Measurements from ENCODE around the gene SUN2. TPM values are rescaled to one million over a fixed set of nuclear protein-coding genes. Genes with fewer than 3 reads are reported as not detected.

Gene SUN2
- total and polyA plus RNA-seq, 7 experiments from 2014 or later, result 397 to 977 (median 558) TPM

DNA sequence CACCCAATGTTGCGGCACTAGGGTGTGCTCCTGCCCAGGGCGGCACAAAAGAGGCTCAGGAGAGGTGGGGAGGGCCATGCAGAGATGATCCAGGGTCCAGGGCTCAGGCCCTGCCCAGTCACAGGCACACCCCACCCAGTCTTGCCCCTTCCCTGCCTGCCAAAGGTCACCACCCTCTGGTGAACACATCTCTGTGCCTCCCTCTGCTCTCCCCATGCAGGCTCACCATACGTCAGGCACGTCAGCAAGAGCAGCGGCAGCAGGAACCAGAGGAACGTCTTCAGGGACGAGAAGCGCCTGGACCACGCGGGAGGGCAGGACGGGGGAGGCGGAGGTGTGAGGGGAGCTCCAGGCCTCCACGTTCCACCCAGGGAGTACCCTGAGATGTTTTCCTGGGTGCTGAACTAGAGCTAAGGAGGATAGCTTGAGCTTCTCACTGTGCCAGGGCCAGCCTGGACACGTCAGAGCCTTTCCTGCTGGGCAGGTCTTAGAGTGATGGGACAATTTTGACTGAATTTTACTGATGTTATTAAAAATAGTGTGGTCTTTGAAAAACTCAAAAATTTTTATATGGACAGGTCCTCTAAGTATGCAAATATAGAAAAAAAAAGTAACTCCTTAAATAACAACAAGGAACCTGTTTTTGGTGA is 7.2 kb downstream of the SUN2 start:
- H3K27me3 Mint-ChIP-seq, result no peaks in the 10 kb centered on the region
- DNase-seq (no peak), ATAC-seq (no peak)
- CTCF ChIA-PET, result interaction anchor here (1.3 to 4.1 kb wide), 3 partner anchors 12 to 17 kb away, joined by 4 to 24 read pairs (median 7); no protein-coding TSS in a partner anchor
- H3K4me3 Mint-ChIP-seq, result peak overlapping the region in 3 of 10 donors; percentile 5 to 53 (median 32)
- intact Hi-C loops (cut with micrococcal nuclease), result no loop called here
- H3K4me3 ChIP-seq (ENCODE audit: low read length), result no peak overlapping the region
- H3K4me1 Mint-ChIP-seq, result peaks cover 29 to 70% (median 53%) of the 10 kb centered on the region in 7 donors
- peaks cover 46 to 89% (median 71%) of the 10 kb centered on the region in 3 experiments for H3K36me3 ChIP-seq (ENCODE audit: control insufficient read depth in 2 of 3, insufficient read depth in 3 of 3, low read length in 3 of 3)
- H3K27ac ChIP-seq (ENCODE audit: low read depth, low read length), result peak overlapping the region; percentile 81
- H3K4me1 ChIP-seq (ENCODE audit: control insufficient read depth in 2 of 2, insufficient read depth in 2 of 2, low read length in 2 of 2), result peaks cover 52 to 59% of the 10 kb centered on the region in 2 donors
- H3K36me3 Mint-ChIP-seq, result peaks cover 12 to 48% (median 34%) of the 10 kb centered on the region in 5 donors
- POLR2A ChIA-PET, result interaction anchor here (0.6 to 33.7 kb wide), 4 partner anchors 8 to 945 kb away, joined by 3 to 1007 read pairs (median 507); partner anchors contain the start of genes GTPBP1 and SUN2
- no peaks in the 10 kb centered on the region for H3K9me3 ChIP-seq (ENCODE audit: control insufficient read depth in 2 of 3, low read length in 3 of 3)
- H3K9me3 Mint-ChIP-seq, result peaks cover 0 to 1% (median 0%) of the 10 kb centered on the region in 11 donors
- no peaks in the 10 kb centered on the region for H3K27me3 ChIP-seq (ENCODE audit: control insufficient read depth in 2 of 2, insufficient read depth in 2 of 2, low read length in 2 of 2)
- H3K27ac Mint-ChIP-seq, result peak overlapping the region; percentile 68 to 100 (median 91)

DNA sequence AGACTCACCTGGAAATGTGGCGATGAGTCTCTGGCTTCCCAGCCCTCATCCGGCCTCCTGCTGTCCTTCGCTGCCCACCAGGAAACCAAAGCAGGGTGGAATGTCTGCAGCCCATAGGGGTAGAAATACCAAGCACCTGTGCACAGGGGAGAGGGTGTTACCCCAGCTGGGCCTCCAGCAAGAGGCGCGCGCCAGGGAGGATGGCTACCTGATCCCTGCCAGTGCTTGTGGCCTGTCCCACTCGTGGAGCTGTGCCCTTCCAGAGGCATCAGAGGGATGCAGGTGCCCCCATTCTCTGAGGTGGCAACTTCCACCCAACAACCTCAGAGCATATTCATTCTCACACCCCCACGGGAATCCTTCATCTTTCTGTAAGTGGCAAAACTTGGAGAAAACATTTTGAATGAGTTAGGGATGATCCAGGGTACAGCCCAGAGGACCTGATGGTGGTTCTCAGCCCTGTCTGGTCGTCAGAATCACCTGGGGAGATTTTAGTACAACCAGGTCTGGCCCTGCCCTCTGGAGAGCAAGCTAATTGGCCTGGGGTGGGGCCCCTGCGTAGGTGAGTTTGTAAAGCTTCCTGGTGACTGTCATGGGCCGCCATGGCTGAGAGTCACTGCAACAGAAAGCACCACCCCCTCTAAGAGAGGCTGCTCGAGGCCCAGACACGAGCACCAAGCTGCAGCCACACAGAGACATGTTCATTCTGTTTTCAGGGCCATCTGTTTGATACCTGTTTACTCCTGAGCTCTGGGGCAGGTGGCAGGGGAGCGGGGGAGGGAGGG is 9.9 kb downstream of the SUN2 start:
- H3K27me3 Mint-ChIP-seq, result no peaks in the 10 kb centered on the region
- no peak overlapping the region for H3K4me3 Mint-ChIP-seq
- H3K4me1 Mint-ChIP-seq, result peaks cover 13 to 64% (median 35%) of the 10 kb centered on the region in 7 donors
- intact Hi-C loops (cut with micrococcal nuclease), result loop anchor here in 1 of 2 donors (2.0 kb wide), 1 partner anchor 13 kb away; no protein-coding TSS in a partner anchor
- Histone ChIP-seq H3K9me3 (ENCODE audit: control insufficient read depth in 2 of 3, low read length in 3 of 3) (no peaks in the 10 kb centered on the region), H3K27me3 (ENCODE audit: control insufficient read depth in 2 of 2, insufficient read depth in 2 of 2, low read length in 2 of 2) (no peaks in the 10 kb centered on the region), H3K36me3 (ENCODE audit: control insufficient read depth in 2 of 3, insufficient read depth in 3 of 3, low read length in 3 of 3) (peaks cover 66 to 98% (median 92%) of the 10 kb centered on the region in 3 experiments), H3K27ac (ENCODE audit: low read depth, low read length) (peak overlapping the region; percentile 9), H3K4me3 (ENCODE audit: low read length) (no peak overlapping the region), H3K4me1 (ENCODE audit: control insufficient read depth in 2 of 2, insufficient read depth in 2 of 2, low read length in 2 of 2) (peaks cover 33 to 38% of the 10 kb centered on the region in 2 donors)
- DNase-seq (no peak), ATAC-seq (no peak)
- H3K27ac Mint-ChIP-seq, result peak overlapping the region in 6 of 9 donors; percentile 38 to 81 (median 56)
- peaks cover 0 to 1% (median 0%) of the 10 kb centered on the region in 11 donors for H3K9me3 Mint-ChIP-seq
- H3K36me3 Mint-ChIP-seq, result peaks cover 4 to 43% (median 26%) of the 10 kb centered on the region in 5 donors
- ChIA-PET POLR2A (interaction anchor here (0.7 to 33.7 kb wide), 6 partner anchors 6 to 97 kb away, joined by 3 to 1007 read pairs (median 4); partner anchors contain the start of gene SUN2), CTCF (interaction anchor here (1.2 to 1.5 kb wide), 3 partner anchors 13 to 21 kb away, joined by 3 to 6 read pairs (median 3); no protein-coding TSS in a partner anchor)

DNA sequence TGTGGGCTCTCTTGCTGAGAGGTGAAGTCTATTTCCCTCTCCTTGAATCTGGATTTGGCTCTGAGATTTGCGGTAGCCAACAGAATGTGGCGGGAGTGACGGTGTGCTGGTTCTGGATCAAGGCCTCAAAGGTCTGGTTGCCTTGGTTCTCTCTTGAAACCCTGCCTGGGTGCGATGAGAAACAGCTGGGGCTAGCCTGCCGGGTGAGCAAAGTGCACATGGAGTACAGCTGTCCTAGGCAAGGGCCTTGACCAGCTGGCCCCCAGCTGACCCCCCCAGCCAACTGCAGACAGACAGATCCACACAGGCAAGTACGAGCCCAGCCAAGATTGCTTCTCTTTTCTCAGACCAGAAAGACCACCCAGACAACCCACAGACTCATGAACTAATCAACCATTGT is 10.8 kb downstream of the SUN2 start:
- Mint-ChIP-seq H3K9me3 (peaks cover 0 to 1% (median 0%) of the 10 kb centered on the region in 11 donors), H3K4me3 (no peak overlapping the region), H3K27me3 (no peaks in the 10 kb centered on the region), H3K36me3 (peaks cover under 1 to 43% (median 22%) of the 10 kb centered on the region in 5 donors), H3K27ac (peak overlapping the region in 8 of 9 donors; percentile 21 to 81 (median 58)), H3K4me1 (peaks cover 13 to 59% (median 32%) of the 10 kb centered on the region in 7 donors)
- H3K9me3 ChIP-seq (ENCODE audit: control insufficient read depth in 2 of 3, low read length in 3 of 3), result no peaks in the 10 kb centered on the region
- DNase-seq (no peak), ATAC-seq (no peak)
- intact Hi-C loops (cut with micrococcal nuclease), result loop anchor here in 1 of 2 donors (2.0 kb wide), 1 partner anchor 14 kb away; no protein-coding TSS in a partner anchor
- H3K4me3 ChIP-seq (ENCODE audit: low read length), result no peak overlapping the region
- ChIA-PET POLR2A (interaction anchor here (1.0 to 33.7 kb wide), 4 partner anchors 5 to 37 kb away, joined by 3 to 1007 read pairs (median 505); partner anchors contain the start of gene SUN2), CTCF (interaction anchor here (0.6 to 1.5 kb wide), 3 partner anchors 12 to 270 kb away, joined by 3 to 4 read pairs (median 3); no protein-coding TSS in a partner anchor)
- no peaks in the 10 kb centered on the region for H3K27me3 ChIP-seq (ENCODE audit: control insufficient read depth in 2 of 2, insufficient read depth in 2 of 2, low read length in 2 of 2)
- peaks cover 29 to 37% of the 10 kb centered on the region in 2 donors for H3K4me1 ChIP-seq (ENCODE audit: control insufficient read depth in 2 of 2, insufficient read depth in 2 of 2, low read length in 2 of 2)
- peak overlapping the region; percentile 46 for H3K27ac ChIP-seq (ENCODE audit: low read depth, low read length)
- peaks cover 69 to 98% (median 92%) of the 10 kb centered on the region in 3 experiments for H3K36me3 ChIP-seq (ENCODE audit: control insufficient read depth in 2 of 3, insufficient read depth in 3 of 3, low read length in 3 of 3)

GRCh38 chr22:38742176-38742942 is 13.4 kb downstream of the SUN2 start:
- DNase-seq (no peak), ATAC-seq (no peak)
- Mint-ChIP-seq H3K4me1 (peaks cover 14 to 55% (median 30%) of the 10 kb centered on the region in 7 donors), H3K27me3 (no peaks in the 10 kb centered on the region), H3K36me3 (peaks cover 0 to 50% (median 23%) of the 10 kb centered on the region in 5 donors), H3K27ac (peak overlapping the region in 6 of 9 donors; percentile 59 to 83 (median 74)), H3K9me3 (no peaks in the 10 kb centered on the region), H3K4me3 (no peak overlapping the region)
- Histone ChIP-seq H3K36me3 (ENCODE audit: control insufficient read depth in 2 of 3, insufficient read depth in 3 of 3, low read length in 3 of 3) (peaks cover 79 to 98% (median 93%) of the 10 kb centered on the region in 3 experiments), H3K4me1 (ENCODE audit: control insufficient read depth in 2 of 2, insufficient read depth in 2 of 2, low read length in 2 of 2) (peaks cover 32 to 44% of the 10 kb centered on the region in 2 donors), H3K4me3 (ENCODE audit: low read length) (no peak overlapping the region), H3K9me3 (ENCODE audit: control insufficient read depth in 2 of 3, low read length in 3 of 3) (no peaks in the 10 kb centered on the region), H3K27me3 (ENCODE audit: control insufficient read depth in 2 of 2, insufficient read depth in 2 of 2, low read length in 2 of 2) (no peaks in the 10 kb centered on the region), H3K27ac (ENCODE audit: low read depth, low read length) (peak overlapping the region; percentile 51)
- ChIA-PET POLR2A (interaction anchor here (0.9 to 33.7 kb wide), 6 partner anchors 3 to 101 kb away, joined by 3 to 1007 read pairs (median 4); partner anchors contain the start of genes GTPBP1, NPTXR and SUN2), CTCF (interaction anchor here (0.6 to 3.0 kb wide), 5 partner anchors 9 to 261 kb away, joined by 3 to 21 read pairs (median 5); no protein-coding TSS in a partner anchor)
- intact Hi-C loops (cut with micrococcal nuclease), result no loop called here

DNA sequence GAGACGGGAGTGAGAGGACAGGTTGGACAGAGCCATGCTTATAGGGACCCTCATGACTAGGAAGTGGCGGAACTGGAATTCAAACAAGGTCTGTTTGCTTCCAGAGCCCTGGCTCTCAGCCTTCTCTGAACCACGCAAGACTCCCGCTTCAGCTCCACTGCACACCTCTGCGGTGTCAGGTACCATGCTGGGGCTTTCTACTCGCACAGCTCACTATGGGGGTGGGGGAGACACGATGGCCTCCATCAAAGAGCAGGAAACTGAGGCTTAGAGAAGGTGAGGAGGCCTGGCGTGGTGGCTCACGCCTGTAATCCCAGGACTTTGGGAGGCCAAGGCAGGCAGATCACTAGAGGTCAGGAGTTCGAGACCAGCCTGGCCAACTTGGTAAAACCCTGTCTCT is 14.2 kb downstream of the SUN2 start:
- H3K27me3 ChIP-seq (ENCODE audit: control insufficient read depth in 2 of 2, insufficient read depth in 2 of 2, low read length in 2 of 2), result no peaks in the 10 kb centered on the region
- peaks cover 20 to 61% (median 34%) of the 10 kb centered on the region in 7 donors for H3K4me1 Mint-ChIP-seq
- H3K27ac ChIP-seq (ENCODE audit: low read depth, low read length), result peak overlapping the region; percentile 47
- no peak for ATAC-seq
- H3K27me3 Mint-ChIP-seq, result no peaks in the 10 kb centered on the region
- peaks cover 80 to 100% (median 97%) of the 10 kb centered on the region in 3 experiments for H3K36me3 ChIP-seq (ENCODE audit: control insufficient read depth in 2 of 3, insufficient read depth in 3 of 3, low read length in 3 of 3)
- peaks cover 0 to 57% (median 30%) of the 10 kb centered on the region in 5 donors for H3K36me3 Mint-ChIP-seq
- no peak for DNase-seq
- H3K4me3 ChIP-seq (ENCODE audit: low read length), result no peak overlapping the region
- peak overlapping the region in 1 of 10 donors; percentile 39 for H3K4me3 Mint-ChIP-seq
- peak overlapping the region in 8 of 9 donors; percentile 32 to 94 (median 76) for H3K27ac Mint-ChIP-seq
- H3K4me1 ChIP-seq (ENCODE audit: control insufficient read depth in 2 of 2, insufficient read depth in 2 of 2, low read length in 2 of 2), result peaks cover 32 to 44% of the 10 kb centered on the region in 2 donors
- CTCF ChIA-PET, result interaction anchor here (1.0 to 3.0 kb wide), 3 partner anchors 8 to 17 kb away, joined by 3 to 21 read pairs (median 8); no protein-coding TSS in a partner anchor
- H3K9me3 ChIP-seq (ENCODE audit: control insufficient read depth in 2 of 3, low read length in 3 of 3), result no peaks in the 10 kb centered on the region
- intact Hi-C loops (cut with micrococcal nuclease), result no loop called here
- H3K9me3 Mint-ChIP-seq, result no peaks in the 10 kb centered on the region
- POLR2A ChIA-PET, result interaction anchor here (1.7 to 33.7 kb wide), 3 partner anchors 2 to 36 kb away, joined by 6 to 1007 read pairs (median 1007); partner anchors contain the start of genes GTPBP1 and SUN2
